IMR-90 (cell line): Measurements from ENCODE around the gene TACC2. TPM values are rescaled to one million over a fixed set of nuclear protein-coding genes. Genes with fewer than 3 reads are reported as not detected.

Experiments
- ATAC-seq: fragments of 200-7000 bp; cut with Tn5 transposase; 2 replicates; pipeline ENCODE4 v1.9.1; 2020; ENCODE audit warnings: low read depth, mild to moderate bottlenecking, moderate library complexity
- BruUV-seq: library from RNA; stranded (reverse); fragments of 400-500 nt; replicated peaks from 2 replicates; lab custom pipeline; 2021; lab: Mats Ljungman, UMichigan
- CTCF ChIA-PET: fragments of 300-600 bp; formaldehyde crosslinking; extraction: SDS; loops from one replicate; lab custom pipeline; 2021; ENCODE audit warnings: antibody characterized with exemption; lab: Yijun Ruan, JAX
- POLR2A ChIA-PET: fragments of 300-600 bp; sonication (Branson Sonifier 250); formaldehyde crosslinking; loops from one replicate; lab custom pipeline; 2022; ENCODE audit warnings: antibody characterized with exemption; ENCODE audit not compliant: unreplicated experiment; lab: Charles Lee
- DNase-seq: peaks from one replicate; pipeline ENCODE4 v3.0.0; 2013
- H2AFZ ChIP-seq: replicated peaks from 2 replicates; pipeline ENCODE3; 2013; ENCODE audit warnings: low read length, mild to moderate bottlenecking; ENCODE audit not compliant: poor library complexity
- H2AK5ac ChIP-seq: 2 replicates; pipeline ENCODE4 v1.6.1; 2013; ENCODE audit warnings: low read depth, low read length, inconsistent platforms
- H2AK9ac ChIP-seq: replicated peaks from 2 replicates; pipeline ENCODE3; 2013; ENCODE audit warnings: mild to moderate bottlenecking, low read depth, low read length, moderate library complexity; ENCODE audit not compliant: poor library complexity
- H2BK120ac ChIP-seq: 2 replicates; pipeline ENCODE4 v1.6.1; 2013; ENCODE audit warnings: low read depth, low read length, inconsistent platforms
- H2BK15ac ChIP-seq: 3 replicates; pipeline ENCODE4 v1.6.1; 2013; ENCODE audit warnings: low read depth, low read length, inconsistent platforms
- H2BK20ac ChIP-seq: 2 replicates; pipeline ENCODE4 v1.6.1; 2013; ENCODE audit warnings: low read depth, mild to moderate bottlenecking, inconsistent platforms, low read length, moderate library complexity
- H2BK5ac ChIP-seq: 2 replicates; pipeline ENCODE4 v1.6.1; 2013; ENCODE audit warnings: mild to moderate bottlenecking, low read depth, low read length, inconsistent platforms; ENCODE audit not compliant: poor library complexity, severe bottlenecking
- H3K14ac ChIP-seq: replicated peaks from 2 replicates; pipeline ENCODE4 v1.6.1; 2013; ENCODE audit warnings: low read depth, low read length, inconsistent platforms
- H3K18ac ChIP-seq: 2 replicates; pipeline ENCODE4 v1.6.1; 2013; ENCODE audit warnings: low read depth, low read length, control low read depth
- H3K23ac ChIP-seq: 2 replicates; pipeline ENCODE4 v1.6.1; 2013; ENCODE audit warnings: low read depth, low read length, inconsistent platforms
- H3K27ac ChIP-seq: 2 replicates; pipeline ENCODE4 v1.5.1; 2013; ENCODE audit warnings: mild to moderate bottlenecking, control low read depth, low read length; ENCODE audit not compliant: insufficient read depth
- H3K27me3 ChIP-seq: 2 replicates; pipeline ENCODE4 v1.6.1; 2013; ENCODE audit warnings: low read length; ENCODE audit not compliant: control insufficient read depth, insufficient read depth
- H3K36me3 ChIP-seq: 2 replicates; pipeline ENCODE4 v1.6.1; 2013; ENCODE audit warnings: low read length, mixed read lengths; ENCODE audit not compliant: control insufficient read depth, insufficient read depth
- H3K4ac ChIP-seq: 2 replicates; pipeline ENCODE4 v1.6.1; 2013; ENCODE audit warnings: low read depth, low read length, inconsistent platforms
- H3K4me1 ChIP-seq: 2 replicates; pipeline ENCODE4 v1.6.1; 2013; ENCODE audit warnings: low read length, mixed read lengths; ENCODE audit not compliant: control insufficient read depth, insufficient read depth
- H3K4me2 ChIP-seq: 2 replicates; pipeline ENCODE4 v1.6.1; 2013; ENCODE audit warnings: low read depth, mild to moderate bottlenecking, control low read depth, low read length, moderate library complexity
- H3K4me3 ChIP-seq: 2 replicates; pipeline ENCODE4 v1.5.1; 2013; ENCODE audit warnings: low read depth, mild to moderate bottlenecking, control low read depth, low read length, moderate library complexity; ENCODE audit not compliant: insufficient read depth
- H3K56ac ChIP-seq: 2 replicates; pipeline ENCODE4 v1.6.1; 2013; ENCODE audit warnings: low read length, inconsistent platforms; ENCODE audit not compliant: insufficient read depth; ENCODE audit errors: extremely low read depth
- H3K79me1 ChIP-seq, 2 experiments: 2 replicates each; pipeline ENCODE4 v1.6.1; 2013; ENCODE audit warnings: low read length in 2 of 2, inconsistent platforms in 1 of 2, low read depth in 1 of 2
- H3K9ac ChIP-seq: 2 replicates; pipeline ENCODE4 v1.6.1; 2013; ENCODE audit warnings: low read depth, low read length, control low read depth
- H3K9me1 ChIP-seq: 2 replicates; pipeline ENCODE4 v1.6.1; 2013; ENCODE audit warnings: low read length, inconsistent platforms; ENCODE audit not compliant: insufficient read depth
- H3K9me3 ChIP-seq: 2 replicates; pipeline ENCODE4 v1.6.1; 2013; ENCODE audit warnings: low read length; ENCODE audit not compliant: control insufficient read depth, insufficient read depth
- H4K20me1 ChIP-seq: 2 replicates; pipeline ENCODE4 v1.6.1; 2013; ENCODE audit warnings: low read length, inconsistent platforms; ENCODE audit not compliant: insufficient read depth
- H4K5ac ChIP-seq: 2 replicates; pipeline ENCODE4 v1.6.1; 2013; ENCODE audit warnings: mild to moderate bottlenecking, low read depth, low read length, control low read depth
- H4K8ac ChIP-seq, 2 experiments: 2 replicates each; pipeline ENCODE4 v1.6.1; 2013; ENCODE audit warnings: low read depth in 2 of 2, low read length in 2 of 2, control low read depth in 1 of 2, inconsistent platforms in 1 of 2
- H4K91ac ChIP-seq: 2 replicates; pipeline ENCODE4 v1.6.1; 2013; ENCODE audit warnings: low read depth, low read length, inconsistent platforms; ENCODE audit not compliant: insufficient read depth
- BHLHE40 ChIP-seq: fragments of 150-350 bp; IDR thresholded peaks from 2 replicates; pipeline ENCODE4 v1.6.1; 2016; ENCODE audit warnings: mild to moderate bottlenecking, low read depth, low read length
- CEBPB ChIP-seq: IDR thresholded peaks from 2 replicates; pipeline ENCODE4 v1.6.1; 2012; ENCODE audit warnings: low read depth, low read length, improper control_type of control experiment
- FOS ChIP-seq: fragments of 150-350 bp; IDR thresholded peaks from 2 replicates; pipeline ENCODE4 v1.6.1; 2016; ENCODE audit warnings: low read depth, low read length
- MAFK ChIP-seq: IDR thresholded peaks from 2 replicates; pipeline ENCODE4 v1.6.1; 2012; ENCODE audit warnings: low read depth, low read length, improper control_type of control experiment
- MAZ ChIP-seq: IDR thresholded peaks from 2 replicates; pipeline ENCODE4 v1.6.1; 2012; ENCODE audit warnings: low read depth, mild to moderate bottlenecking, low read length, improper control_type of control experiment, moderate library complexity, borderline replicate concordance
- MXI1 ChIP-seq: IDR thresholded peaks from 2 replicates; pipeline ENCODE4 v1.6.1; 2012; ENCODE audit warnings: low read depth, mild to moderate bottlenecking, low read length, moderate library complexity, borderline replicate concordance
- POLR2A ChIP-seq: IDR thresholded peaks from 2 replicates; pipeline ENCODE4 v1.6.1; 2012; ENCODE audit warnings: mild to moderate bottlenecking, low read depth, low read length
- RAD21 ChIP-seq: IDR thresholded peaks from 2 replicates; pipeline ENCODE4 v1.6.1; 2012; ENCODE audit warnings: low read length, improper control_type of control experiment
- RCOR1 ChIP-seq: IDR thresholded peaks from 2 replicates; pipeline ENCODE4 v1.6.1; 2012; ENCODE audit warnings: mild to moderate bottlenecking, low read length, improper control_type of control experiment; ENCODE audit not compliant: insufficient replicate concordance
- RFX5 ChIP-seq: IDR thresholded peaks from 2 replicates; pipeline ENCODE4 v1.8.0; 2012; ENCODE audit warnings: low read depth, mild to moderate bottlenecking, low read length, moderate library complexity
- SMC3 ChIP-seq: fragments of 150-350 bp; IDR thresholded peaks from 2 replicates; pipeline ENCODE4 v1.6.1; 2016; ENCODE audit warnings: low read depth, mild to moderate bottlenecking, antibody characterized with exemption, low read length, moderate library complexity
- USF2 ChIP-seq: fragments of 150-350 bp; IDR thresholded peaks from 2 replicates; pipeline ENCODE4 v1.6.1; 2017; ENCODE audit warnings: mild to moderate bottlenecking, antibody characterized with exemption, low read length, low read depth
- WGBS, 2 experiments: methylation state at CpG; one replicate each; pipeline versions ENCODE4 v1.1.5 to v1.1.7; 2013; ENCODE audit warnings: missing lambda C conversion rate in 2 of 2; ENCODE audit not compliant: insufficient read length in 1 of 2; ENCODE audit errors: extremely low coverage in 2 of 2; 5-methylcytosine and 5-hydroxymethylcytosine counted together
- dilution Hi-C: fragments of 300-500 bp; cut with HindIII; formaldehyde crosslinking; loops from one replicate; pipeline ENCODE4 v1.14.3; 2018; ENCODE audit warnings: low sequenced_read_pairs; ENCODE audit not compliant: unreplicated experiment
- in situ Hi-C: fragments of 300-500 bp; cut with MboI; formaldehyde crosslinking; loops from 3 replicates; pipeline ENCODE4 v1.14.3; 2019; ENCODE audit warnings: low sequenced_read_pairs, inconsistent platforms, mixed read lengths
- intact Hi-C: fragments of 100-400 bp; cut with micrococcal nuclease; formaldehyde crosslinking; loops from 2 replicates; pipeline ENCODE4 v1.10.0; 2022
- polyA plus RNA-seq, 3 experiments: library from polyadenylated mRNA; depleted of rRNA; stranded (reverse); fragments of >200 nt; gene quantifications; 2 replicates each; pipeline ENCODE4 v1.2.3, GENCODE V29; 2012; ENCODE audit warnings: low replicate concordance in 1 of 3
- total RNA-seq: library from RNA; depleted of rRNA; stranded (reverse); fragments of >200 nt; gene quantifications from 2 replicates; pipeline ENCODE4 v1.2.3, GENCODE V29; 2012
- TF ChIP-seq, protein P1 (sequence below): fragments of 150-350 bp; IDR thresholded peaks from 2 replicates; pipeline ENCODE4 v1.6.1; 2016; ENCODE audit warnings: low read depth, mild to moderate bottlenecking, low read length, moderate library complexity, borderline replicate concordance
- TF ChIP-seq, protein P2 (sequence below): conservative IDR thresholded peaks from 2 replicates; pipeline ENCODE4 v1.5.1; 2012; ENCODE audit warnings: mild to moderate bottlenecking, low read depth, low read length, improper control_type of control experiment

The TACC2 gene
- total and polyA plus RNA-seq, 2 of the 4 experiments (the other 2 are of a cell fraction) = 2.9 to 15.4 TPM

GRCh38 chr10:122222638-122223037 is 233.7 kb downstream of the TACC2 start:
- Histone ChIP-seq H4K8ac (no peak overlapping the region), H3K79me1 (no peaks in the 10 kb centered on the region; a peak in 1 of 4 replicates), H3K27me3 (no peaks in the 10 kb centered on the region), H2AFZ (no peak overlapping the region), H2AK9ac (no peak overlapping the region), H2BK120ac (no peak overlapping the region), H3K9me3 (no peaks in the 10 kb centered on the region), H4K91ac (no peak overlapping the region), H3K23ac (no peak overlapping the region), H3K4me1 (no peaks in the 10 kb centered on the region), H3K9me1 (peaks cover 3% of the 10 kb centered on the region; the same call in 1 of the 2 replicates), H4K5ac (no peak overlapping the region), H4K20me1 (no peaks in the 10 kb centered on the region), H2BK5ac (no peak overlapping the region), H3K14ac (no peak overlapping the region), H2BK20ac (no peak overlapping the region), H3K4ac (no peak overlapping the region), H3K18ac (no peak overlapping the region), H3K36me3 (peaks cover 20% of the 10 kb centered on the region), H3K4me3 (no peak overlapping the region), H3K56ac (no peak overlapping the region), H3K4me2 (no peak overlapping the region), H2AK5ac (no peak overlapping the region), H2BK15ac (no peak overlapping the region), H3K9ac (no peak overlapping the region), H3K27ac (no peak overlapping the region)
- no CpG with 5 or more reads among the region's 7 CpGs for WGBS, 2 experiments
- BruUV-seq = no TSS peak
- intact Hi-C loops (no loop called here), dilution Hi-C loops (no loop called here), in situ Hi-C loops (no loop called here)
- ATAC-seq = no peak
- ChIA-PET POLR2A (no interaction called here), CTCF (interaction anchor here (0.7 kb wide), 1 partner anchor 60 kb away, joined by 3 read pairs; no protein-coding TSS in a partner anchor)
- TF ChIP-seq, protein P1, sequence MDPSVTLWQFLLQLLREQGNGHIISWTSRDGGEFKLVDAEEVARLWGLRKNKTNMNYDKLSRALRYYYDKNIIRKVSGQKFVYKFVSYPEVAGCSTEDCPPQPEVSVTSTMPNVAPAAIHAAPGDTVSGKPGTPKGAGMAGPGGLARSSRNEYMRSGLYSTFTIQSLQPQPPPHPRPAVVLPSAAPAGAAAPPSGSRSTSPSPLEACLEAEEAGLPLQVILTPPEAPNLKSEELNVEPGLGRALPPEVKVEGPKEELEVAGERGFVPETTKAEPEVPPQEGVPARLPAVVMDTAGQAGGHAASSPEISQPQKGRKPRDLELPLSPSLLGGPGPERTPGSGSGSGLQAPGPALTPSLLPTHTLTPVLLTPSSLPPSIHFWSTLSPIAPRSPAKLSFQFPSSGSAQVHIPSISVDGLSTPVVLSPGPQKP = no peak
- TF ChIP-seq RFX5 = no peak
- no peak for TF ChIP-seq CEBPB
- TF ChIP-seq SMC3 = no peak
- no peak for TF ChIP-seq RCOR1
- TF ChIP-seq BHLHE40 = no peak
- TF ChIP-seq POLR2A = no peak
- no peak for TF ChIP-seq USF2
- no peak for TF ChIP-seq FOS
- no peak for TF ChIP-seq RAD21
- no peak for TF ChIP-seq MAZ
- TF ChIP-seq MXI1 = no peak
- no peak for TF ChIP-seq MAFK
- TF ChIP-seq, protein P2, sequence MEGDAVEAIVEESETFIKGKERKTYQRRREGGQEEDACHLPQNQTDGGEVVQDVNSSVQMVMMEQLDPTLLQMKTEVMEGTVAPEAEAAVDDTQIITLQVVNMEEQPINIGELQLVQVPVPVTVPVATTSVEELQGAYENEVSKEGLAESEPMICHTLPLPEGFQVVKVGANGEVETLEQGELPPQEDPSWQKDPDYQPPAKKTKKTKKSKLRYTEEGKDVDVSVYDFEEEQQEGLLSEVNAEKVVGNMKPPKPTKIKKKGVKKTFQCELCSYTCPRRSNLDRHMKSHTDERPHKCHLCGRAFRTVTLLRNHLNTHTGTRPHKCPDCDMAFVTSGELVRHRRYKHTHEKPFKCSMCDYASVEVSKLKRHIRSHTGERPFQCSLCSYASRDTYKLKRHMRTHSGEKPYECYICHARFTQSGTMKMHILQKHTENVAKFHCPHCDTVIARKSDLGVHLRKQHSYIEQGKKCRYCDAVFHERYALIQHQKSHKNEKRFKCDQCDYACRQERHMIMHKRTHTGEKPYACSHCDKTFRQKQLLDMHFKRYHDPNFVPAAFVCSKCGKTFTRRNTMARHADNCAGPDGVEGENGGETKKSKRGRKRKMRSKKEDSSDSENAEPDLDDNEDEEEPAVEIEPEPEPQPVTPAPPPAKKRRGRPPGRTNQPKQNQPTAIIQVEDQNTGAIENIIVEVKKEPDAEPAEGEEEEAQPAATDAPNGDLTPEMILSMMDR = no peak
- no peak for DNase-seq
